B cell (primary cell): Measurements from ENCODE around the gene LAMC3. TPM values are rescaled to one million over a fixed set of nuclear protein-coding genes. Genes with fewer than 3 reads are reported as not detected.

Source experiments
- ATAC-seq: fragments of 200-7000 bp; cut with Tn5 transposase; one replicate; pipeline ENCODE4 v1.10.0; 2021; ENCODE audit warnings: low read depth, mild to moderate bottlenecking, moderate number of reproducible peaks, moderate library complexity
- CTCF ChIA-PET: fragments of 350-600 bp; sonication (Branson Sonifier 250); formaldehyde crosslinking; loops from one replicate; lab custom pipeline; 2021; ENCODE audit warnings: antibody characterized with exemption, inconsistent platforms; lab: Charles Lee
- POLR2A ChIA-PET: fragments of 350-600 bp; sonication (Branson Sonifier 250); formaldehyde crosslinking; loops from one replicate; lab custom pipeline; 2021; ENCODE audit warnings: antibody characterized with exemption; lab: Charles Lee
- DNase-seq: peaks from one replicate; pipeline ENCODE4 v3.0.0; 2013
- H2AFZ ChIP-seq: 2 replicates; pipeline ENCODE4 v1.6.1; 2012; ENCODE audit warnings: mild to moderate bottlenecking, low read depth, low read length; ENCODE audit not compliant: insufficient read depth, poor library complexity, severe bottlenecking
- H3K27ac ChIP-seq, 2 donors: 1 replicate in 1 of 2; 2 replicates in 1 of 2; pipeline ENCODE4 v1.5.1; 2012 to 2013; ENCODE audit warnings: low read length in 2 of 2, mild to moderate bottlenecking in 2 of 2, moderate library complexity in 1 of 2
- H3K27me3 ChIP-seq, 4 experiments: fragments of 200-600 bp in 1 of 4; sonication (generic) in 1 of 4; replicated peaks in 1 of 4; 1 replicate in 2 of 4; 2 replicates in 2 of 4; pipeline versions ENCODE4 v1.6.1 to v1.7.0; 2013 to 2016; ENCODE audit warnings: low read length in 3 of 4, mild to moderate bottlenecking in 2 of 4, mixed read lengths in 1 of 4, moderate library complexity in 1 of 4; ENCODE audit not compliant: insufficient read depth in 4 of 4, control insufficient read depth in 3 of 4; ENCODE audit errors: control extremely low read depth in 1 of 4
- H3K36me3 ChIP-seq, 2 experiments: replicated peaks in 1 of 2; 1 replicate in 1 of 2; 2 replicates in 1 of 2; pipeline versions ENCODE4 v1.6.1 to v1.7.1; 2013; ENCODE audit warnings: low read length in 1 of 2; ENCODE audit not compliant: insufficient read depth in 2 of 2, control insufficient read depth in 1 of 2; ENCODE audit errors: control extremely low read depth in 1 of 2, extremely low read depth in 1 of 2
- H3K4me1 ChIP-seq, 2 donors: fragments of 200-600 bp in 1 of 2; sonication (generic) in 1 of 2; 1 replicate in 1 of 2; 2 replicates in 1 of 2; pipeline versions ENCODE4 v1.5.1 to v1.6.1; 2013 to 2017; ENCODE audit warnings: low read length in 2 of 2; ENCODE audit not compliant: control insufficient read depth in 2 of 2, insufficient read depth in 2 of 2
- H3K4me2 ChIP-seq: replicated peaks from 2 replicates; pipeline ENCODE3; 2012; ENCODE audit warnings: mild to moderate bottlenecking, low read depth, low read length; ENCODE audit not compliant: poor library complexity, severe bottlenecking
- H3K4me3 ChIP-seq, 5 experiments: fragments of 200-600 bp in 1 of 5; sonication (generic) in 1 of 5; 1 replicate in 3 of 5; 2 replicates in 2 of 5; pipeline versions ENCODE4 v1.5.1 to v1.7.0; 2011 to 2016; ENCODE audit warnings: low read length in 4 of 5, mild to moderate bottlenecking in 4 of 5, low read depth in 2 of 5, control low read depth in 1 of 5, moderate library complexity in 1 of 5; ENCODE audit not compliant: insufficient read depth in 1 of 5; ENCODE audit errors: control extremely low read depth in 1 of 5, extremely low read depth in 1 of 5
- H3K79me2 ChIP-seq: fragments of 200-600 bp; sonication (generic); one replicate; pipeline ENCODE4 v1.6.0; 2016; ENCODE audit warnings: low read length; ENCODE audit not compliant: control insufficient read depth, insufficient read depth
- H3K9ac ChIP-seq: fragments of 200-600 bp; sonication (generic); 2 replicates; pipeline ENCODE4 v1.6.1; 2017; ENCODE audit warnings: mild to moderate bottlenecking, low read length, moderate library complexity
- H3K9me3 ChIP-seq, 3 donors: one replicate each; pipeline versions ENCODE4 v1.6.1 to v1.7.1; 2013; ENCODE audit warnings: low read length in 2 of 3; ENCODE audit not compliant: control insufficient read depth in 2 of 3, insufficient read depth in 1 of 3; ENCODE audit errors: control extremely low read depth in 1 of 3
- H4K20me1 ChIP-seq: 2 replicates; pipeline ENCODE4 v1.6.0; 2012; ENCODE audit warnings: mild to moderate bottlenecking, low read length; ENCODE audit not compliant: insufficient read depth, control insufficient read depth, poor library complexity, severe bottlenecking
- H3K27ac Mint-ChIP-seq: one replicate; pipeline ENCODE4 v1.8.0; 2021; ENCODE audit warnings: mixed read lengths
- H3K27me3 Mint-ChIP-seq: one replicate; pipeline ENCODE4 v1.8.0; 2021; ENCODE audit warnings: mixed read lengths
- H3K4me1 Mint-ChIP-seq: one replicate; pipeline ENCODE4 v1.8.0; 2021; ENCODE audit warnings: mixed read lengths
- H3K4me3 Mint-ChIP-seq: one replicate; pipeline ENCODE4 v1.8.0; 2021; ENCODE audit warnings: mixed read lengths
- H3K9me3 Mint-ChIP-seq: one replicate; pipeline ENCODE4 v1.8.0; 2022; ENCODE audit warnings: mixed read lengths; ENCODE audit not compliant: insufficient read depth
- EZH2 ChIP-seq: IDR thresholded peaks from 2 replicates; pipeline ENCODE4 v1.6.1; 2012; ENCODE audit warnings: borderline replicate concordance, low read depth, mild to moderate bottlenecking, moderate library complexity, low read length; ENCODE audit not compliant: insufficient read depth, poor library complexity, severe bottlenecking
- WGBS: methylation state at CpG from one replicate; pipeline ENCODE4 v1.1.5; 2013; ENCODE audit warnings: missing lambda C conversion rate; ENCODE audit not compliant: insufficient coverage; 5-methylcytosine and 5-hydroxymethylcytosine counted together
- intact Hi-C: fragments of 100-400 bp; cut with micrococcal nuclease; formaldehyde crosslinking; loops from one replicate; pipeline ENCODE4 v1.10.0; 2022
- polyA plus RNA-seq: library from polyadenylated mRNA; depleted of rRNA; stranded (reverse); fragments of >200 nt; gene quantifications from 2 replicates; pipeline ENCODE4 v1.2.3, GENCODE V29; 2012
- total RNA-seq, 2 donors: library from RNA; stranded (reverse); fragments of 120-200 nt in 1 of 2; gene quantifications; 1 replicate in 1 of 2; 2 replicates in 1 of 2; pipeline versions ENCODE4 v1.2.3 to v1.2.4, GENCODE V29; 2013 to 2022
- TF ChIP-seq, protein P1 (sequence below): fragments of 200-600 bp; IDR thresholded peaks from one replicate; pipeline ENCODE4 v1.8.0; 2022; ENCODE audit warnings: antibody characterized with exemption, mild to moderate bottlenecking

LAMC3 gene
- total and polyA plus RNA-seq, 2 donors (not counting 1 experiment from before 2014, with no cell fraction given): 0.25 to 0.45 TPM

DNA sequence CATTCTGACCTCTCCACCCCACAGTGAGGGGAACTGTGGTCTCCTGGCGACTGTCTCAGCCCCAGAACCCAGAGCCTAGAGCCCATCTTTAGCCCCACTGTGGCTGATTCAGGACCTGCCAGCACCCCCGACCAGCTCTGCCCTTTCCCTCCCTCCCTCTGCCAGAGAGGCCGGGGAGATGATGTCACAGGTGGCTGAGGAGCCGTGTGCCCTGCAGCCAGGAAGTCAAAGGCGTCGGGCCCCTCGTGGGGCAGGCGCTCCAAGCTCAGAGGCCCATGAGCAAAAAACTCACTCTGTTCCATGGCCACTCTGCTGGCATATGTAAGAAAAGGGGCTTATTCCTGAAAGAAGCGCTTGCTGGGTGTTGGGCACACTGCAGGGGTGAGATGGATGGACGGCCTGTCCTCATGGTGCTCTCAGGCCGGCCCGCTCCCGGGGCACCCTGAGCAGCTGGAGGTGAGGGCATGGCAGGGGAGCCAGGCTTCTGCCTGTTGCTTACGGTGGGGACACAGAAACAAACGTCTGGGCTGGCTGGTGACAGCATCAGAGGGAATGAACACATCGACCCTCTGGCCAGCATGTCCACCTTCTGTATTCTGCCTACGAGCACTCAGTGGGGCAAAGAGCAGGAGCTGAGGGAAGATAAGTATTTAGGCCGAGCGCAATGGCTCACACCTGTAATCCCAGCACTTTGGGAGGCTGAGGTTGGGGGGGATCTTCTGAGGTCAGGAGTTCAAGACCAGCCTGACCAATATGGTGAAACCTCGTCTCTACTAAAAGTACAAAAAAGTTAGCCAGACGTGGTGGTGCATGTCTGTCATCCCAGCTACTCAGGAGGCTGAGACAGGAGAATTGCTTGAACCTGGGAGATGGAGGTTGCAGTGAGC is 41.1 kb downstream of the LAMC3 start:
- Histone ChIP-seq H3K27me3 (peaks cover 0 to 7% (median 0%) of the 10 kb centered on the region in 4 experiments), H3K27ac (no peak overlapping the region), H3K36me3 (no peaks in the 10 kb centered on the region), H3K9me3 (no peaks in the 10 kb centered on the region), H3K4me2 (no peak overlapping the region), H4K20me1 (no peaks in the 10 kb centered on the region), H3K4me1 (peaks cover 0 to 11% of the 10 kb centered on the region in 2 donors), H3K4me3 (no peak overlapping the region), H2AFZ (no peak overlapping the region), H3K79me2 (no peaks in the 10 kb centered on the region), H3K9ac (no peak overlapping the region)
- DNase-seq: no peak
- H3K4me1 Mint-ChIP-seq: peaks cover 12% of the 10 kb centered on the region
- H3K27ac Mint-ChIP-seq: no peak overlapping the region
- 62% methylated on average over 19 of the region's 21 CpGs for WGBS
- TF ChIP-seq, protein P1, sequence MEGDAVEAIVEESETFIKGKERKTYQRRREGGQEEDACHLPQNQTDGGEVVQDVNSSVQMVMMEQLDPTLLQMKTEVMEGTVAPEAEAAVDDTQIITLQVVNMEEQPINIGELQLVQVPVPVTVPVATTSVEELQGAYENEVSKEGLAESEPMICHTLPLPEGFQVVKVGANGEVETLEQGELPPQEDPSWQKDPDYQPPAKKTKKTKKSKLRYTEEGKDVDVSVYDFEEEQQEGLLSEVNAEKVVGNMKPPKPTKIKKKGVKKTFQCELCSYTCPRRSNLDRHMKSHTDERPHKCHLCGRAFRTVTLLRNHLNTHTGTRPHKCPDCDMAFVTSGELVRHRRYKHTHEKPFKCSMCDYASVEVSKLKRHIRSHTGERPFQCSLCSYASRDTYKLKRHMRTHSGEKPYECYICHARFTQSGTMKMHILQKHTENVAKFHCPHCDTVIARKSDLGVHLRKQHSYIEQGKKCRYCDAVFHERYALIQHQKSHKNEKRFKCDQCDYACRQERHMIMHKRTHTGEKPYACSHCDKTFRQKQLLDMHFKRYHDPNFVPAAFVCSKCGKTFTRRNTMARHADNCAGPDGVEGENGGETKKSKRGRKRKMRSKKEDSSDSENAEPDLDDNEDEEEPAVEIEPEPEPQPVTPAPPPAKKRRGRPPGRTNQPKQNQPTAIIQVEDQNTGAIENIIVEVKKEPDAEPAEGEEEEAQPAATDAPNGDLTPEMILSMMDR: no peak
- no peak for TF ChIP-seq EZH2
- H3K9me3 Mint-ChIP-seq: no peaks in the 10 kb centered on the region
- peaks cover 11% of the 10 kb centered on the region for H3K27me3 Mint-ChIP-seq
- POLR2A ChIA-PET: no interaction called here
- intact Hi-C loops: no loop called here
- no peak overlapping the region for H3K4me3 Mint-ChIP-seq
- CTCF ChIA-PET: interaction anchor here (1.6 to 5.1 kb wide), 2 partner anchors 11 to 185 kb away, joined by 4 to 142 read pairs; no protein-coding TSS in a partner anchor
- ATAC-seq: no peak

DNA sequence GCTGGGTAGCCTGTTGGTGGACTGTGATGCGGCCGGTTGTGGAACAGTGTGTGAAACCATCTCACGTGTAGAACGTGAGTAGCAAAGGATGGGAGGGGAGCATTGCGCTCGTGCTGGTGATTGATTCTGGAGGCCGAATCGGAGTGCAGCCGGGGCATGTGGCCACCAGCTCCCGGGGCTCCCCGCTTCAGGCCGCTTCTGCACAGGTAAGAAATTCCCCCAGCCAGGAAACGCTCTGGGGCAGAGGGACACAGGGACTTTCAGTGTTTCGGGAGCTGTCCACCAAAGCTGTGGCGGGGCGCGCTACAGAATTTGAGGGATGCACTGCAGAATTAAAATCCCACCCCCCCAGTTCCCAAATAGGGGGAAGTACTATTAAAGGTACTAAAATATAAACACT is 41.9 kb downstream of the LAMC3 start:
- H3K4me2 ChIP-seq: no peak overlapping the region
- H3K4me1 ChIP-seq: peaks cover 0 to 7% of the 10 kb centered on the region in 2 donors
- DNase-seq (no peak), ATAC-seq (no peak)
- H3K36me3 ChIP-seq: no peaks in the 10 kb centered on the region
- peaks cover 5% of the 10 kb centered on the region for H3K4me1 Mint-ChIP-seq
- no peaks in the 10 kb centered on the region for H4K20me1 ChIP-seq
- intact Hi-C loops: no loop called here
- H3K79me2 ChIP-seq: no peaks in the 10 kb centered on the region
- no peaks in the 10 kb centered on the region for H3K9me3 ChIP-seq
- no peak overlapping the region for H3K9ac ChIP-seq
- H3K27me3 ChIP-seq: peaks cover 0 to 7% (median 0%) of the 10 kb centered on the region in 4 experiments
- no peak overlapping the region for H3K27ac Mint-ChIP-seq
- peaks cover 11% of the 10 kb centered on the region for H3K27me3 Mint-ChIP-seq
- H3K4me3 Mint-ChIP-seq: no peak overlapping the region
- H3K9me3 Mint-ChIP-seq: no peaks in the 10 kb centered on the region
- POLR2A ChIA-PET: no interaction called here
- H3K27ac ChIP-seq: no peak overlapping the region
- H2AFZ ChIP-seq: no peak overlapping the region
- CTCF ChIA-PET: no interaction called here
- no peak for TF ChIP-seq EZH2
- TF ChIP-seq, protein P1: no peak
- H3K4me3 ChIP-seq: no peak overlapping the region
- 90% methylated on average over 10 of the region's 17 CpGs for WGBS
